Vagina (tissue), 2 donors: ENCODE results near the gene IFT122. TPM values are rescaled to one million over a fixed set of nuclear protein-coding genes. Genes with fewer than 3 reads are reported as not detected.

ENCODE experiments used
- DNase-seq, 2 donors: peaks; one replicate each; pipeline ENCODE4 v3.0.0-alpha.2; 2017; ENCODE audit errors: extremely low spot score in 2 of 2
- H3K27ac ChIP-seq: fragments of 200-600 bp; sonication (generic); one replicate; pipeline ENCODE4 v1.5.1; 2019
- H3K27me3 ChIP-seq: fragments of 200-600 bp; sonication (generic); one replicate; pipeline ENCODE4 v1.5.1; 2019
- H3K36me3 ChIP-seq, 2 donors: fragments of 200-600 bp; sonication (generic); one replicate each; pipeline ENCODE4 v1.5.1; 2017 to 2019
- H3K4me1 ChIP-seq: fragments of 200-600 bp; sonication (generic); one replicate; pipeline ENCODE4 v1.5.1; 2019
- H3K4me3 ChIP-seq, 2 donors: fragments of 200-600 bp; sonication (generic); 1 replicate in 1 of 2; 2 replicates in 1 of 2; pipeline ENCODE4 v1.5.1; 2016 to 2019
- H3K9me3 ChIP-seq: fragments of 200-600 bp; sonication (generic); one replicate; pipeline ENCODE4 v1.5.1; 2019
- CTCF ChIP-seq, 3 experiments: fragments of 450-650 bp in 2 of 3; fragments of 200-600 bp in 1 of 3; sonication (generic) in 1 of 3; IDR thresholded peaks; one replicate each; pipeline ENCODE4 v1.5.1; 2017 to 2019; ENCODE audit warnings: antibody characterized with exemption in 3 of 3, mild to moderate bottlenecking in 2 of 3, moderate library complexity in 2 of 3
- POLR2A ChIP-seq, 2 donors: fragments of 450-650 bp; IDR thresholded peaks; one replicate each; pipeline ENCODE4 v1.6.1; 2017; ENCODE audit warnings: antibody characterized with exemption in 2 of 2, mild to moderate bottlenecking in 2 of 2, moderate library complexity in 2 of 2
- POLR2AphosphoS5 ChIP-seq, 2 donors: sonication (generic); formaldehyde crosslinking; IDR thresholded peaks; one replicate each; pipeline ENCODE4 v1.9.0; 2017; ENCODE audit warnings: antibody characterized with exemption in 2 of 2, mild to moderate bottlenecking in 2 of 2, low read depth in 1 of 2; ENCODE audit not compliant: insufficient read depth in 1 of 2
- intact Hi-C: fragments of 100-400 bp; cut with DNase I; formaldehyde crosslinking; loops from one replicate; pipeline ENCODE4 v1.15.1; 2023
- small RNA-seq: library from RNA; depleted of rRNA; stranded (forward); fragments of <200 nt; gene quantifications from one replicate; pipeline ENCODE3, GENCODE V24; 2016
- total RNA-seq: library from RNA; depleted of rRNA; stranded (reverse); fragments of >200 nt; gene quantifications from one replicate; pipeline ENCODE4 v1.2.3, GENCODE V29; 2016

Gene IFT122
- total RNA-seq, 1 donor from 2014 or later, result 33.4 TPM

GRCh38 chr3:129564981-129565644 is 125.1 kb downstream of the IFT122 start:
- no peak for DNase-seq
- no peaks in the 10 kb centered on the region for H3K27me3 ChIP-seq
- peaks cover 0 to 38% of the 10 kb centered on the region in 2 donors for H3K36me3 ChIP-seq
- H3K4me3 ChIP-seq, result no peak overlapping the region
- peaks cover 78% of the 10 kb centered on the region for H3K4me1 ChIP-seq
- H3K27ac ChIP-seq, result peak overlapping the region; percentile 84
- TF ChIP-seq POLR2A (IDR thresholded peaks at IDR 0.05) (no peak), POLR2AphosphoS5 (IDR thresholded peaks at IDR 0.05; ENCODE audit: insufficient read depth in 1 of 2, low read depth in 1 of 2) (no peak), CTCF (IDR thresholded peaks at IDR 0.05) (no peak)
- H3K9me3 ChIP-seq, result no peaks in the 10 kb centered on the region
- intact Hi-C loops, result no loop called here

- Histone ChIP-seq H3K36me3 (peaks cover 0 to 46% of the 10 kb centered on the region in 2 donors), H3K4me1 (peaks cover 70% of the 10 kb centered on the region), H3K27ac (peak overlapping the region; percentile 84), H3K9me3 (no peaks in the 10 kb centered on the region), H3K27me3 (no peaks in the 10 kb centered on the region), H3K4me3 (no peak overlapping the region)
- intact Hi-C loops, result no loop called here
- no peak for DNase-seq
- no peak for TF ChIP-seq POLR2AphosphoS5 (IDR thresholded peaks at IDR 0.05; ENCODE audit: insufficient read depth in 1 of 2, low read depth in 1 of 2)
- no peak for TF ChIP-seq CTCF (IDR thresholded peaks at IDR 0.05)
- TF ChIP-seq POLR2A (IDR thresholded peaks at IDR 0.05), result no peak
Observed at GRCh38 chr3:129565902-129566301, 125.9 kb downstream of the IFT122 start.

- peak overlapping the region; percentile 84 for H3K27ac ChIP-seq
- no peaks in the 10 kb centered on the region for H3K27me3 ChIP-seq
- peaks cover 56% of the 10 kb centered on the region for H3K4me1 ChIP-seq
- peaks cover 0 to 57% of the 10 kb centered on the region in 2 donors for H3K36me3 ChIP-seq
- DNase-seq, result no peak
- TF ChIP-seq POLR2AphosphoS5 (IDR thresholded peaks at IDR 0.05; ENCODE audit: insufficient read depth in 1 of 2, low read depth in 1 of 2), result peak in 1 of 2 donors; percentile 60
- TF ChIP-seq POLR2A (IDR thresholded peaks at IDR 0.05), result no peak
- no peaks in the 10 kb centered on the region for H3K9me3 ChIP-seq
- intact Hi-C loops, result no loop called here
- H3K4me3 ChIP-seq, result no peak overlapping the region
Observed at GRCh38 chr3:129567176-129567705, 127.2 kb downstream of the IFT122 start.

GRCh38 chr3:129567939-129568338 is 127.9 kb downstream of the IFT122 start:
- TF ChIP-seq CTCF (IDR thresholded peaks at IDR 0.05) (no peak), POLR2A (IDR thresholded peaks at IDR 0.05) (no peak), POLR2AphosphoS5 (IDR thresholded peaks at IDR 0.05; ENCODE audit: insufficient read depth in 1 of 2, low read depth in 1 of 2) (no peak)
- no peak for DNase-seq
- Histone ChIP-seq H3K4me3 (no peak overlapping the region), H3K4me1 (peaks cover 50% of the 10 kb centered on the region), H3K36me3 (peaks cover 0 to 57% of the 10 kb centered on the region in 2 donors), H3K27me3 (no peaks in the 10 kb centered on the region), H3K27ac (peak overlapping the region; percentile 84), H3K9me3 (no peaks in the 10 kb centered on the region)
- intact Hi-C loops, result no loop called here

GRCh38 chr3:129569856-129570255 is 129.8 kb downstream of the IFT122 start:
- peaks cover 31% of the 10 kb centered on the region for H3K4me1 ChIP-seq
- H3K27ac ChIP-seq, result no peak overlapping the region
- intact Hi-C loops, result no loop called here
- no peak overlapping the region for H3K4me3 ChIP-seq
- TF ChIP-seq POLR2A (IDR thresholded peaks at IDR 0.05) (no peak), CTCF (IDR thresholded peaks at IDR 0.05) (no peak), POLR2AphosphoS5 (IDR thresholded peaks at IDR 0.05; ENCODE audit: insufficient read depth in 1 of 2, low read depth in 1 of 2) (no peak)
- no peaks in the 10 kb centered on the region for H3K27me3 ChIP-seq
- H3K9me3 ChIP-seq, result no peaks in the 10 kb centered on the region
- DNase-seq, result no peak
- peaks cover 0 to 67% of the 10 kb centered on the region in 2 donors for H3K36me3 ChIP-seq

Small RNAs within 50 kb of the gene (small RNA-seq; reads per million reads assigned to genes)
- gene SNORA7B, result 148 reads per million, percentile 97 among the genes with 10 or more reads in this experiment

Other genes with a start within 250 kb of the IFT122 start
- 76.4 TPM for gene COPG1, start 190.6 kb upstream of the IFT122 start, total RNA-seq
- gene HMCES, start 161.4 kb upstream of the IFT122 start, total RNA-seq, result 16.9 TPM
- not detected for gene EFCAB12, start 11.6 kb upstream of the IFT122 start, total RNA-seq
- gene MBD4, start 276 bp upstream of the IFT122 start, total RNA-seq, result 32.4 TPM
- gene RHO, start 88.4 kb downstream of the IFT122 start, total RNA-seq, result not detected
- gene H1-8, start 103.0 kb downstream of the IFT122 start, total RNA-seq, result not detected
- gene PLXND1, start 166.5 kb downstream of the IFT122 start, total RNA-seq, result 96.5 TPM